GM12873 (cell line): ENCODE measurements around the gene MATN1.

Experiments
- TF ChIP-seq, protein P1 (sequence below): IDR thresholded peaks from 2 replicates; pipeline ENCODE4 v1.5.1; 2012; ENCODE audit warnings: low read depth, mild to moderate bottlenecking, moderate library complexity, low read length, control low read depth; ENCODE audit not compliant: insufficient read depth; ENCODE audit errors: missing control alignments

The MATN1 gene

DNA sequence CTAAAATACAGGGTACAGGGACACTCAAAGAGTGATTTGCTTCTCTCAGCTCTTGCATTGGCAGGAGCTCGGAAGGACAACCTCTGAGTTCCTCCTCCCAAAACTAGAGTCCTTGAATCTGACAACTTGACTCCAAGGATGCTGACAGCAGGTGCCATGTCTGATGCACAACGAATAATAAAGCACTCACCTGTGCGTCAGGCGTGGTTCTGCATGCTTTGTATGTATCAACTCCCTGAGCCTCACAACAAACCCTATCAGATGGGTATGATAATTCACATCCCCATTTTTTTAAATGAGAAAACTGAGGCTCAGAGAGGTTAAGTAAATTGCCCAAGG is 32.8 kb upstream of the MATN1 start:
- TF ChIP-seq, protein P1, sequence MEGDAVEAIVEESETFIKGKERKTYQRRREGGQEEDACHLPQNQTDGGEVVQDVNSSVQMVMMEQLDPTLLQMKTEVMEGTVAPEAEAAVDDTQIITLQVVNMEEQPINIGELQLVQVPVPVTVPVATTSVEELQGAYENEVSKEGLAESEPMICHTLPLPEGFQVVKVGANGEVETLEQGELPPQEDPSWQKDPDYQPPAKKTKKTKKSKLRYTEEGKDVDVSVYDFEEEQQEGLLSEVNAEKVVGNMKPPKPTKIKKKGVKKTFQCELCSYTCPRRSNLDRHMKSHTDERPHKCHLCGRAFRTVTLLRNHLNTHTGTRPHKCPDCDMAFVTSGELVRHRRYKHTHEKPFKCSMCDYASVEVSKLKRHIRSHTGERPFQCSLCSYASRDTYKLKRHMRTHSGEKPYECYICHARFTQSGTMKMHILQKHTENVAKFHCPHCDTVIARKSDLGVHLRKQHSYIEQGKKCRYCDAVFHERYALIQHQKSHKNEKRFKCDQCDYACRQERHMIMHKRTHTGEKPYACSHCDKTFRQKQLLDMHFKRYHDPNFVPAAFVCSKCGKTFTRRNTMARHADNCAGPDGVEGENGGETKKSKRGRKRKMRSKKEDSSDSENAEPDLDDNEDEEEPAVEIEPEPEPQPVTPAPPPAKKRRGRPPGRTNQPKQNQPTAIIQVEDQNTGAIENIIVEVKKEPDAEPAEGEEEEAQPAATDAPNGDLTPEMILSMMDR, result no peak

DNA sequence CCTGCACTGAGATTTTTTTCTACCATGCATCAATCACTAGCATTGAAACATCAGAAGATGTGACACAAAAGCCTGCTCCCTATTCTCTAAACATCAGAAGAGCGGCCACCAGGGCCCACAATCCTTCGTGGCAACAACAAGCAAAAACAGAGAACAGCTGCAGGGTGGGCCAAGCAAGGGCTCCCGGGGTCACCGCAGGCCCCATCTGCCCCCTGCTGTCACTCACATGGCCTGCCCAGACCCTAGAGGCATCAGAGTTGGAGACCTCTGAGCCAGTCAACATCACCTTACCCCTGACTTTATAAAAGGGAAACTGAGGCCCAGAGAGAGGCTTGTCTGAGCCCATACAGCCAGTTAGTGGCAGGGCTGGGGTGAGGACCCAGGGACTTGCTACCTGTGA is 32.4 kb upstream of the MATN1 start:
- TF ChIP-seq, protein P1, result no peak

DNA sequence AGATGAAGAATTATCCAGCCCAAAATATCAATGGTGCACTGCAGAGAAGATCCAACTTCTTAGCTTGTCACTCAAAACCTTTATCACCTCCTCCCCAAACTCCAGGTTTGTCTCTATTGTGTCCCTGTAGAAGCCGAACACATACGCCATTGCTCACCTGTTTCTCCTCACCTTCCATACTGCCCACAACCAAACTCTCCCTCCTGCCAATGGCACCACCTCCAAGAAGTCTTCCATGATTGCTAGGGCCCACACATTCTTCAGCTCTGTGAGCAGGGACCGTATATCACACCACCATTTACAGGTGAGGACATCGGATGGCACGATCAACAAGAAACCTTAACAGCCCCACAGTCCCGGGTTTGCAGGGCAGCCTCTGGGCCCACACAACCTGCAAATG is 31.9 kb upstream of the MATN1 start:
- TF ChIP-seq, protein P1, result no peak

DNA sequence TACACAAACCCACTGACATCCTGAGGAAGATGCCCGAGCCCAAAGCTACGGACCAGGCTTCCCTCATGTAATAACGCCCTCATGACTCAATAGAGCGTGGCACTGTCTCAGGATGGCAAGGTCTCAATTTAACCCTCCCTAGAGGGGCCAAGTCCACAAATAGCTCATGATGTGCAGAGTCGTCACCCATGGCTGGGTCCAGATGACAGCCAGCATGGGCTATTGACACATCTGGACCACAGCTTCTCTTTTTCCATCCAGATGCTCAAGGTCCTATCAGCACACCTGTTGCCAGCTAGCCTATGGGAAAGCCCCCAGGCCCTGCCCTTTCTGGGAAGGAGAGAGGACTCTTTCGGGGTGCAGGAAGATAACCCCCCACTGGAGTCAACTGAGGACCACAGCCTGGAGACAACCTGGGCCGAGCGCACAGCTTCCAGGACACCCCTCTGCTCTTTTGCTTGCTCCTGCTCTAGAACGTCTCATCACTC is 31.3 kb upstream of the MATN1 start:
- TF ChIP-seq, protein P1, result no peak

DNA sequence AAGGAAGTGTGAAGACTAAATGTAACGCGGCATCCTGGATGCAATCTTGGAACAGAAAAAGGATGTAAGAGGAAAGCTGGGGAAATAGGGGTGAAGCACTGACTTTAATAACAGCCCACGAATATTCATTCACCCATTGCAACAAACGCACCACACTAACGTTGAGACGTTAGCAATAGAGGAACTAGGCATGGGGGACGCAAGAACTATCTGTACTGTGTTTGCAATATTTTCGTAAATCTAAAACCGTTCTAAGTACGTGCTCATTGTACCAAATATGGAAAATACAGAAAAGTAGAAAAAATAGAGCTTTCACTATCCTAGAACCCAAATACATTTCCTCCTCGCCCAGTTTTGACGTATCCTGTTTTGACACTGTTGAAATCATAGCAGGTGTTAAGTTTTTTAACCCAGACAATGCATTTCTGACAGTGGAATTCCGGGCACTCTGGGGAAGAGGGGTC is 30.3 kb upstream of the MATN1 start:
- TF ChIP-seq, protein P1, result no peak

DNA sequence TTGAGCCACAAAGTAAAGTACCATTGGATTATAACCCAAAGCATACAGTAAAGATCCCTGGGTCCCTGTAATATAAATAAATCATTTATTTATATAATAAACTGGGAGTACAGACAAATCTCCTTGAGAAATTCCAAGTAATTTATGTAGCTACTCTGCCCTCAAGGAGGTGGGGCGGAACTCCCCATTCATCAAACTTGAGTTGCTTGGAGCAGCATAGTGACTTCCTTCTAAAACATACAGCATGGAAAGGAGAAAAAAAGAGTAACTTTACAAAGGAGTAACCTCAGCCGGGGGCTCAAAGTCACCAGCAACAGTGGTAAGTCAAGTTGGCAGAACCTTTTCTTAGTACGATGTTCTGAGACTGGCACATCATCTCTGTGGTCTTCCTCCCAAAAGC is 29.7 kb upstream of the MATN1 start:
- TF ChIP-seq, protein P1, result no peak

DNA sequence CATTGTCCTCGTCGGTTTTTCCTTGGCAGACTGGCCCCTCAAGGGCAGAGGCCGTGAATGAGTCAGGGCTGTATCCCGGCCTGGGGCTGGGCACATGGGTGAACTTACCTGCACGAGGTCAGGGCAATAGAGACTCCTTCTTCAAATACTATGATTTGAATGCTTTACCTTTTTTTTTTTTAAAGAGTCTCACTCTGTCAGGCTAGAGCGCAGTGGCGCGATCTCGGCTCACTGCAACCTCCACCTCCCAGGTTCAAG is 29.2 kb upstream of the MATN1 start:
- TF ChIP-seq, protein P1, result no peak
